ENCODE measurements around the gene SLC25A51. TPM values are rescaled to one million over a fixed set of nuclear protein-coding genes. Genes with fewer than 3 reads are reported as not detected.

SLC25A51 gene
- total RNA-seq, 2 donors from 2014 or later, result 20.2 to 21.6 TPM

DNA sequence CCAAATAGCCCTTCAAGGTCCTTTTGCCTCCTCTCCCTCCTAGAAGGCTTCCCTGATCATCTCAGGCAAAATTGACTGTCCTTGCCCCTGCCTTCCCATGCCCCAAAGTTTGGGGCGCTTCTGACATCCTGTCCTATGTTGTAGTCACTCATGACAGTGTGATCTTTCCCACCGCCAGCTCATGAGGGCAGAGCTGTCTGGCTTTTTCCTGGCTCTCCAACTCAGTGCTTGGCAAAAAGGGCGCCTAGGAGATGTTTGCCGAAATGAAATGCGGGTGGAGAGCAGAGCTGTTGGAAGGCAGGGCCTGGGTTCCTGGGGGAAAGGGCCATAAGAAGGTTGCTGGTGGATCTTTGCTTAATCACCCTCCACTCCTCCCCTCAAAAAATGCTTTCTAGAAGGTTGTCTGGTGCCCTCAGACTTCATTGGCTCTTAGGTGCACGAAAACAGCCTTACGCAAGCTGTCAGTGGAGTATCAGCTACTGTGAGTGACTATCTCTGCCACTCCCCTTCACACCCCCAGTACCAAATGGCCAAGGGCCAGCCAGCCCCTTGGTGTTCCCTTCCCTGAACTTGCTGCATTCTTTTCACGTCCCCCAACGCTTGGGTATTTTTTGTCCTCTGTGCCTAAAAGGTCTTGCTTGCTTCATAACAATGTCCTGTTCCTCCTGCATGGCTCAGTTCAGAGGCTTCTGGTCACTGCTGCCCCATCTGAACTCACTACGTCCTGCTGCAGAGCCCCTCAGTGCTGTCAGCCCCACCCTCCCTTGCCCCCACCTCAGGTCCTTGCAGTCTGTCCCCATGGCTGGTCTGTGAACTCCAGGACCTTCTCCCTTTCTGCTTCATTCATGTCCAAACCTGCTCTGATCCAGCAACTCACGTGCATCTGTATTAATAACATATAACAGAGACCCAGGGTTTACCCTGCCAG lies 2.6 kb upstream of the SLC25A51 start:
- Histone ChIP-seq H3K27ac (no peak overlapping the region), H3K4me1 (replicated peaks) (peaks cover 6% of the 10 kb centered on the region), H3K9me3 (no peaks in the 10 kb centered on the region), H3K27me3 (replicated peaks; ENCODE audit: insufficient read depth) (no peaks in the 10 kb centered on the region), H3K36me3 (no peaks in the 10 kb centered on the region), H3K4me3 (no peak overlapping the region)
- no peak for DNase-seq (ENCODE audit: low spot score)
- intact Hi-C loops (cut with DNase I), result loop anchor here (10.0 kb wide), 1 partner anchor 422 kb away; the partner anchor contains the start of gene POLR1E
- TF ChIP-seq POLR2A (IDR thresholded peaks at IDR 0.05) (no peak), POLR2AphosphoS5 (IDR thresholded peaks at IDR 0.05) (no peak), CTCF (IDR thresholded peaks at IDR 0.05) (no peak)
- 84% methylated on average over 11 of the region's 11 CpGs for WGBS

DNA sequence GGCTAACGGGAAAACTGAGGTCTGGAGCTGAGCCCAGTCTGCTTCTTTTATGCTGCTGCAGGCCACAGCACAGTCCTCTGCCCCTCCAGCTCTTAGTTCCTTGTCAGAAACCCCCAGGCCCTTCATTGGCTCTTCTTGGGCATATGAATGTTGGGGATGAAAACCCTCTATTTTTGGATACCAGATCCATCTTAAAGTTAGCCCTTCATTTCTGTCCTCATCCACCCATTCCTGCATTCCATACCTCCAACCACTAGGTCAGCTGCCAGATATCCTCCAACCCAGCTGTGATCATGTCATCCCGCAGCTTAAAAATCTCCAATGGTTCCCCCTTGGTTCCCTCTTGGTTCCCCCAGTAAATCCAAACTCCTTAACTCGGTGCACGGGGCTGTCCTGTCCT lies 1.8 kb upstream of the SLC25A51 start:
- WGBS, result 88% methylated on average over 4 of the region's 4 CpGs
- Histone ChIP-seq H3K4me1 (replicated peaks) (peaks cover 6% of the 10 kb centered on the region), H3K36me3 (no peaks in the 10 kb centered on the region), H3K27ac (no peak overlapping the region), H3K4me3 (no peak overlapping the region), H3K27me3 (replicated peaks; ENCODE audit: insufficient read depth) (no peaks in the 10 kb centered on the region), H3K9me3 (no peaks in the 10 kb centered on the region)
- no peak for TF ChIP-seq POLR2A (IDR thresholded peaks at IDR 0.05)
- no peak for TF ChIP-seq POLR2AphosphoS5 (IDR thresholded peaks at IDR 0.05)
- no peak for TF ChIP-seq CTCF (IDR thresholded peaks at IDR 0.05)
- intact Hi-C loops (cut with DNase I), result loop anchor here (10.0 kb wide), 1 partner anchor 421 kb away; the partner anchor contains the start of gene POLR1E
- no peak for DNase-seq (ENCODE audit: low spot score)

DNA sequence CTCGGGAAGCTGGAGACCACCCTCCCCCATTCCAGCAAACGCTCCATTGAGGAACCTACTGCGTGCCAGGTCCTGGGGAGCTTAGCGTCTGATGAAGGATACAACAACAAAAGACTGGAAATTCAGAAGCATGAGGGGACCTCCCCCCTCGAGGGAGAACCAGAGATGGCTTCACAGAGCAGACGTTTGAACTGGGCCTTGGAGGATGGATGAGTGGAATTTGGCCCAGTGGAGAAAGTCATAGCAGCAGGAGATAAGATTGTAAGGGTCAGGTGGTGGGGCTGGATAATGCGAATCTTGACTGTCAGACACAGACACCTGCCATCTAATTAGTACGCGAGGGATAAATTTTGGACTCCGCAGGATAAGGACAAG lies 1.2 kb upstream of the SLC25A51 start:
- 65% methylated on average over 10 of the region's 10 CpGs for WGBS
- TF ChIP-seq CTCF (IDR thresholded peaks at IDR 0.05) (no peak), POLR2A (IDR thresholded peaks at IDR 0.05) (no peak), POLR2AphosphoS5 (IDR thresholded peaks at IDR 0.05) (no peak)
- Histone ChIP-seq H3K36me3 (no peaks in the 10 kb centered on the region), H3K9me3 (no peaks in the 10 kb centered on the region), H3K27me3 (replicated peaks; ENCODE audit: insufficient read depth) (no peaks in the 10 kb centered on the region), H3K27ac (no peak overlapping the region), H3K4me3 (no peak overlapping the region), H3K4me1 (replicated peaks) (peaks cover 6% of the 10 kb centered on the region)
- intact Hi-C loops (cut with DNase I), result loop anchor here (10.0 kb wide), 1 partner anchor 420 kb away; the partner anchor contains the start of gene POLR1E
- DNase-seq (ENCODE audit: low spot score), result no peak

DNA sequence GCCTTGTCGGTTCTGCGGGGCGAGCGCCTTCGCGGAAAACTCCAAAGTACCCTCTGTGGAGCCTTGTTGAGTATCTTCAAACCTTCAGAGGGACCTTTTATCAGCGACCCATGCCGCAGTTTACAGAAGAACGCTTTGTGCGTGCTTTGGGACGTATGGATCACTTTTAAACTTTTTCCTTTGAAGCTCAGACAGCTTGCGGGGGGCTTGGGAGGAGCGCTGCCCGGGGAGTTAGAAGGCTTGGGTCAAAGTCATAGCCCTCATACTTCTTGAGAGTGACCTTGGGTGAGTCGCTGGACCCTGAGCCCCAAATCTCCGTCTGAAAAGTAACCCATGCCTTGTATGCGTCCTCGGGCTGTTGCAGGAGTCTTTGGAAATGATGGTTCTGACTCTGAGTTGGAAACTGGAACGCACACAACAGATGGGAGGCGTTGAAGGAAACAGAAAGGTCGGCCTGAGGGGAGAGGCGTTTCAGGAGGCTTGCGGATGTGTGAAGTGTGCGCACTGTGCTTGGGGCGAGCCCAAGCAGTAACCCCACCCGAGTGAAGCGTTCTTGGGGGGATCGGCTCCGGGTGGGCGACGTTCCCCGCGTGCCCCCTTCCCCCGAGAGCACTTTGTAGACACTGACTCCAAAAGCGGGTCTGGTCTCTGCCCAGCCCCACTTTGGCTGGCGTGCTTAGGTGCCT lies 661 bp upstream of the SLC25A51 start:
- intact Hi-C loops (cut with DNase I), result loop anchor here (10.0 kb wide), 1 partner anchor 420 kb away; the partner anchor contains the start of gene POLR1E
- 12% methylated on average over 36 of the region's 36 CpGs for WGBS
- no peak for DNase-seq (ENCODE audit: low spot score)
- Histone ChIP-seq H3K9me3 (no peaks in the 10 kb centered on the region), H3K4me3 (peak overlapping the region; percentile 75 to 90), H3K27me3 (replicated peaks; ENCODE audit: insufficient read depth) (no peaks in the 10 kb centered on the region), H3K27ac (peak overlapping the region; percentile 83 to 85), H3K4me1 (replicated peaks) (peaks cover 6% of the 10 kb centered on the region), H3K36me3 (no peaks in the 10 kb centered on the region)
- TF ChIP-seq CTCF (IDR thresholded peaks at IDR 0.05) (no peak), POLR2A (IDR thresholded peaks at IDR 0.05) (no peak), POLR2AphosphoS5 (IDR thresholded peaks at IDR 0.05) (no peak)

Data from prostate gland (tissue), 2 donors.